AG04449 (cell line): ENCODE measurements around the gene XPO6.

Source experiments
- CTCF ChIA-PET: fragments of 350-600 bp; formaldehyde crosslinking; extraction: SDS; loops from one replicate; lab custom pipeline; 2021; ENCODE audit warnings: antibody characterized with exemption; lab: Yijun Ruan, JAX
- POLR2A ChIA-PET: fragments of 400-600, 350-600 bp; formaldehyde crosslinking; extraction: SDS; loops from one replicate; lab custom pipeline; 2020; ENCODE audit warnings: antibody characterized with exemption, inconsistent platforms; lab: Yijun Ruan, JAX
- DNase-seq: peaks from one replicate; pipeline ENCODE4 v3.0.0-alpha.2; 2010; ENCODE audit warnings: low read depth, low spot score
- H3K4me3 ChIP-seq: 2 replicates; pipeline ENCODE4 v1.5.1; 2011; ENCODE audit warnings: low read depth, mild to moderate bottlenecking, control low read depth, low read length
- CTCF ChIP-seq: IDR thresholded peaks from one replicate; pipeline ENCODE4 v1.5.1; 2011; ENCODE audit warnings: mild to moderate bottlenecking, moderate library complexity, low read length, control low read depth, inconsistent platforms; ENCODE audit not compliant: insufficient read depth; ENCODE audit errors: missing control alignments

XPO6 gene

GRCh38 chr16:28130099-28131088, 81.4 kb downstream of the XPO6 start:
- H3K4me3 ChIP-seq = no peak overlapping the region
- ChIA-PET POLR2A (no interaction called here), CTCF (interaction anchor here (0.5 to 2.0 kb wide), 2 partner anchors 18 to 87 kb away, joined by 3 to 10 read pairs; no protein-coding TSS in a partner anchor)
- no peak for DNase-seq
- TF ChIP-seq CTCF = no peak

GRCh38 chr16:28126684-28127620, 84.8 kb downstream of the XPO6 start:
- CTCF ChIA-PET = interaction anchor here (1.5 to 1.6 kb wide), 2 partner anchors 10 to 91 kb away, joined by 4 to 5 read pairs; no protein-coding TSS in a partner anchor
- no peak for TF ChIP-seq CTCF

GRCh38 chr16:28125592-28125991, 86.2 kb downstream of the XPO6 start:
- H3K4me3 ChIP-seq = no peak overlapping the region
- no peak for DNase-seq
- ChIA-PET CTCF (interaction anchor here (1.2 kb wide), 1 partner anchor 8 kb away, joined by 4 read pairs; no protein-coding TSS in a partner anchor), POLR2A (no interaction called here)
- TF ChIP-seq CTCF = no peak

More at GRCh38 chr16:28126684-28127620, 84.8 kb downstream of the XPO6 start:
- POLR2A ChIA-PET = no interaction called here
- no peak for DNase-seq
- no peak overlapping the region for H3K4me3 ChIP-seq

GRCh38 chr16:28121527-28121926, 90.2 kb downstream of the XPO6 start:
- ChIA-PET POLR2A (no interaction called here), CTCF (interaction anchor here (1.3 kb wide), 1 partner anchor 97 kb away, joined by 5 read pairs; no protein-coding TSS in a partner anchor)
- no peak for TF ChIP-seq CTCF
- DNase-seq = no peak
- H3K4me3 ChIP-seq = no peak overlapping the region

GRCh38 chr16:28120754-28121153, 91.0 kb downstream of the XPO6 start:
- CTCF ChIA-PET = interaction anchor here (1.3 kb wide), 1 partner anchor 97 kb away, joined by 5 read pairs; no protein-coding TSS in a partner anchor
- no peak for DNase-seq
- no peak for TF ChIP-seq CTCF
- POLR2A ChIA-PET = no interaction called here
- H3K4me3 ChIP-seq = no peak overlapping the region
